ENCODE results near the gene ADD3. TPM values are rescaled to one million over a fixed set of nuclear protein-coding genes. Genes with fewer than 3 reads are reported as not detected.

Gene ADD3
- total RNA-seq, 1 experiment from 2014 or later, result 59.9 TPM

GRCh38 chr10:109987452-109988211 lies 20.2 kb upstream of the ADD3 start:
- Histone ChIP-seq H3K79me2 (ENCODE audit: insufficient read depth, low read length) (no peaks in the 10 kb centered on the region), H3K27ac (ENCODE audit: insufficient read length, low read depth, low read length) (no peak overlapping the region), H3K9me3 (ENCODE audit: control insufficient read depth, low read depth, low read length) (no peaks in the 10 kb centered on the region), H3K56ac (ENCODE audit: insufficient read length, low read depth, low read length) (no peak overlapping the region), H4K5ac (ENCODE audit: insufficient read length, low read depth, low read length) (no peak overlapping the region), H3K4me2 (ENCODE audit: insufficient read depth, insufficient read length, low read length) (no peak overlapping the region), H3K14ac (ENCODE audit: insufficient read depth, low read length) (no peak overlapping the region), H2AFZ (ENCODE audit: low read length) (no peak overlapping the region), H2BK5ac (ENCODE audit: insufficient read length, low read length) (no peak overlapping the region), H3K4me1 (ENCODE audit: insufficient read depth, low read length) (no peaks in the 10 kb centered on the region), H3K18ac (ENCODE audit: insufficient read length, low read depth, low read length) (no peak overlapping the region), H2BK20ac (ENCODE audit: low read depth, low read length, poor library complexity, severe bottlenecking) (no peak overlapping the region), H3K9ac (ENCODE audit: extremely low read depth, insufficient read length, low read length) (no peak overlapping the region), H3T11ph (ENCODE audit: low read length) (no peak overlapping the region), H3K4ac (ENCODE audit: low read depth, low read length) (no peak overlapping the region), H2BK15ac (ENCODE audit: low read depth, low read length) (no peak overlapping the region), H3K27me3 (ENCODE audit: insufficient read depth, low read length) (no peaks in the 10 kb centered on the region), H3K79me1 (ENCODE audit: insufficient read depth, low read depth, low read length, poor library complexity, severe bottlenecking) (no peaks in the 10 kb centered on the region), H4K8ac (replicated peaks; ENCODE audit: insufficient read length, low read depth, low read length) (no peak overlapping the region), H3K23ac (ENCODE audit: insufficient read length, low read depth, low read length) (no peak overlapping the region), H4K20me1 (ENCODE audit: control insufficient read depth, insufficient read depth, insufficient read length) (no peaks in the 10 kb centered on the region), H3K23me2 (ENCODE audit: insufficient read length, low read depth, low read length, poor library complexity, severe bottlenecking) (no peaks in the 10 kb centered on the region), H2BK12ac (ENCODE audit: insufficient read length, low read depth, low read length) (no peak overlapping the region), H2AK5ac (ENCODE audit: insufficient read length, low read length) (no peak overlapping the region), H2BK120ac (ENCODE audit: low read depth, low read length, poor library complexity, severe bottlenecking) (no peak overlapping the region), H4K91ac (ENCODE audit: insufficient read length, low read depth, low read length) (no peak overlapping the region)
- Mint-ChIP-seq H3K36me3 (ENCODE audit: insufficient read depth in 1 of 3, low read depth in 3 of 3) (peaks cover 4 to 8% (median 5%) of the 10 kb centered on the region in 3 experiments; a peak in 5 of 7 replicates), H3K27me3 (ENCODE audit: low read depth) (no peaks in the 10 kb centered on the region), H3K27ac (peak overlapping the region in 1 of 3 experiments; percentile 20; a peak in 1 of 7 replicates), H3K9me3 (peaks cover 6 to 9% of the 10 kb centered on the region in 2 experiments; a peak in 2 of 5 replicates), H3K4me3 (no peak overlapping the region), H3K4me1 (peaks cover 12 to 14% of the 10 kb centered on the region in 2 experiments)
- WGBS (ENCODE audit: extremely low coverage, insufficient read length, low lambda C conversion rate), result no CpG with 5 or more reads among the region's 3 CpGs
- TF ChIP-seq, protein P1, sequence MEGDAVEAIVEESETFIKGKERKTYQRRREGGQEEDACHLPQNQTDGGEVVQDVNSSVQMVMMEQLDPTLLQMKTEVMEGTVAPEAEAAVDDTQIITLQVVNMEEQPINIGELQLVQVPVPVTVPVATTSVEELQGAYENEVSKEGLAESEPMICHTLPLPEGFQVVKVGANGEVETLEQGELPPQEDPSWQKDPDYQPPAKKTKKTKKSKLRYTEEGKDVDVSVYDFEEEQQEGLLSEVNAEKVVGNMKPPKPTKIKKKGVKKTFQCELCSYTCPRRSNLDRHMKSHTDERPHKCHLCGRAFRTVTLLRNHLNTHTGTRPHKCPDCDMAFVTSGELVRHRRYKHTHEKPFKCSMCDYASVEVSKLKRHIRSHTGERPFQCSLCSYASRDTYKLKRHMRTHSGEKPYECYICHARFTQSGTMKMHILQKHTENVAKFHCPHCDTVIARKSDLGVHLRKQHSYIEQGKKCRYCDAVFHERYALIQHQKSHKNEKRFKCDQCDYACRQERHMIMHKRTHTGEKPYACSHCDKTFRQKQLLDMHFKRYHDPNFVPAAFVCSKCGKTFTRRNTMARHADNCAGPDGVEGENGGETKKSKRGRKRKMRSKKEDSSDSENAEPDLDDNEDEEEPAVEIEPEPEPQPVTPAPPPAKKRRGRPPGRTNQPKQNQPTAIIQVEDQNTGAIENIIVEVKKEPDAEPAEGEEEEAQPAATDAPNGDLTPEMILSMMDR (conservative IDR thresholded peaks at IDR 0.05), result no peak
- no peak for DNase-seq

Data from H9 (cell line).